Prostate gland (tissue), 2 donors: ENCODE measurements around the gene CWF19L2. TPM values are rescaled to one million over a fixed set of nuclear protein-coding genes. Genes with fewer than 3 reads are reported as not detected.

ENCODE experiments used
- DNase-seq: peaks from one replicate; pipeline ENCODE4 v3.0.0-alpha.2; 2019; ENCODE audit warnings: low spot score
- H3K27ac ChIP-seq, 2 donors: fragments of 200-600 bp; sonication (generic); 2 replicates each; pipeline ENCODE4 v1.5.1; 2017 to 2019
- H3K27me3 ChIP-seq: fragments of 200-600 bp; sonication (generic); replicated peaks from 2 replicates; pipeline ENCODE4 v1.5.1; 2019; ENCODE audit not compliant: insufficient read depth
- H3K36me3 ChIP-seq, 2 donors: fragments of 200-600 bp; sonication (generic); 1 replicate in 1 of 2; 2 replicates in 1 of 2; pipeline versions ENCODE4 v1.5.1 to v1.8.1; 2017 to 2019
- H3K4me1 ChIP-seq: fragments of 200-600 bp; sonication (generic); replicated peaks from 2 replicates; pipeline ENCODE4 v1.5.1; 2019
- H3K4me3 ChIP-seq, 2 donors: fragments of 200-600 bp; sonication (generic); 2 replicates each; pipeline ENCODE4 v1.5.1; 2017 to 2019
- H3K9me3 ChIP-seq: fragments of 200-600 bp; sonication (generic); 2 replicates; pipeline ENCODE4 v1.5.1; 2017
- CTCF ChIP-seq, 4 experiments: fragments of 200-600 bp in 2 of 4; fragments of 450-650 bp in 2 of 4; sonication (generic) in 2 of 4; IDR thresholded peaks; 1 replicate in 3 of 4; 2 replicates in 1 of 4; pipeline ENCODE4 v1.5.1; 2016 to 2019; ENCODE audit warnings: antibody characterized with exemption in 4 of 4, mild to moderate bottlenecking in 2 of 4, moderate library complexity in 2 of 4
- POLR2A ChIP-seq: fragments of 450-650 bp; IDR thresholded peaks from one replicate; pipeline ENCODE4 v1.6.1; 2016; ENCODE audit warnings: antibody characterized with exemption, mild to moderate bottlenecking
- POLR2AphosphoS5 ChIP-seq: sonication (generic); formaldehyde crosslinking; IDR thresholded peaks from one replicate; pipeline ENCODE4 v1.6.1; 2017; ENCODE audit warnings: antibody characterized with exemption
- WGBS: methylation state at CpG from one replicate; pipeline ENCODE4 v1.1.5; 2018; 5-methylcytosine and 5-hydroxymethylcytosine counted together
- intact Hi-C: fragments of 100-400 bp; cut with DNase I; formaldehyde crosslinking; loops from one replicate; pipeline ENCODE4 v1.14.2; 2022
- total RNA-seq, 2 donors: library from RNA; depleted of rRNA; stranded (reverse); fragments of >200 nt; gene quantifications; one replicate each; pipeline ENCODE4 v1.1.0, GENCODE V29; 2016

CWF19L2 gene
- total RNA-seq, 2 donors from 2014 or later, result 10.6 to 22.1 TPM

- Histone ChIP-seq H3K36me3 (no peaks in the 10 kb centered on the region), H3K9me3 (no peaks in the 10 kb centered on the region), H3K27ac (no peak overlapping the region), H3K27me3 (no peaks in the 10 kb centered on the region), H3K4me3 (no peak overlapping the region), H3K4me1 (no peaks in the 10 kb centered on the region)
- intact Hi-C loops, result no loop called here
- DNase-seq, result no peak
- TF ChIP-seq POLR2A (no peak), POLR2AphosphoS5 (no peak), CTCF (IDR thresholded peaks at IDR 0.05) (no peak)
These were observed 21.3 kb upstream of the CWF19L2 start for GRCh38 chr11:107478922-107479321.

- intact Hi-C loops, result no loop called here
- Histone ChIP-seq H3K27ac (no peak overlapping the region), H3K27me3 (no peaks in the 10 kb centered on the region), H3K4me3 (no peak overlapping the region), H3K9me3 (no peaks in the 10 kb centered on the region), H3K36me3 (no peaks in the 10 kb centered on the region), H3K4me1 (no peaks in the 10 kb centered on the region)
- 66% methylated on average over 3 of the region's 3 CpGs for WGBS
- no peak for DNase-seq
- no peak for TF ChIP-seq POLR2A
- TF ChIP-seq CTCF (IDR thresholded peaks at IDR 0.05), result no peak
- no peak for TF ChIP-seq POLR2AphosphoS5
These were observed 20.2 kb upstream of the CWF19L2 start for GRCh38 chr11:107477820-107478219.

- TF ChIP-seq POLR2A (no peak), CTCF (IDR thresholded peaks at IDR 0.05) (no peak), POLR2AphosphoS5 (no peak)
- no peak for DNase-seq
- 66% methylated on average over 3 of the region's 3 CpGs for WGBS
These were observed 16.2 kb upstream of the CWF19L2 start for GRCh38 chr11:107473792-107474191.

GRCh38 chr11:107472966-107473365, 15.3 kb upstream of the CWF19L2 start:
- 83% methylated on average over 1 of the region's 1 CpG for whole genome bisulfite sequencing
- Histone ChIP-seq H3K36me3 (no peaks in the 10 kb centered on the region), H3K4me3 (no peak overlapping the region), H3K27ac (no peak overlapping the region), H3K4me1 (no peaks in the 10 kb centered on the region), H3K27me3 (no peaks in the 10 kb centered on the region), H3K9me3 (no peaks in the 10 kb centered on the region)
- no peak for DNase-seq
- intact Hi-C loops, result no loop called here
- TF ChIP-seq POLR2AphosphoS5, result no peak

More at GRCh38 chr11:107473792-107474191, 16.2 kb upstream of the CWF19L2 start:
- H3K4me1 ChIP-seq, result no peaks in the 10 kb centered on the region
- no peaks in the 10 kb centered on the region for H3K9me3 ChIP-seq
- no peak overlapping the region for H3K4me3 ChIP-seq
- H3K36me3 ChIP-seq, result no peaks in the 10 kb centered on the region
- H3K27me3 ChIP-seq, result no peaks in the 10 kb centered on the region
- intact Hi-C loops, result no loop called here
- no peak overlapping the region for H3K27ac ChIP-seq

- Histone ChIP-seq H3K27ac (no peak overlapping the region), H3K27me3 (no peaks in the 10 kb centered on the region), H3K4me3 (no peak overlapping the region), H3K9me3 (no peaks in the 10 kb centered on the region), H3K36me3 (no peaks in the 10 kb centered on the region), H3K4me1 (no peaks in the 10 kb centered on the region)
- no peak for DNase-seq
- intact Hi-C loops, result no loop called here
- WGBS, result 69% methylated on average over 3 of the region's 3 CpGs
- TF ChIP-seq CTCF (IDR thresholded peaks at IDR 0.05) (no peak), POLR2AphosphoS5 (no peak), POLR2A (no peak)
These were observed 11.0 kb upstream of the CWF19L2 start for GRCh38 chr11:107468596-107468995.
